Suprapubic skin (tissue), 4 donors: ENCODE results near the gene GAB4. TPM values are rescaled to one million over a fixed set of nuclear protein-coding genes. Genes with fewer than 3 reads are reported as not detected.
"Not testable (repeated sequence)": the region's sequence is repeated elsewhere in the genome, so short reads cannot be mapped to it uniquely, and the experiment has no call there.

ENCODE experiments used
- DNase-seq, 2 donors: peaks; one replicate each; pipeline ENCODE4 v3.0.0-alpha.2; 2019; ENCODE audit warnings: low spot score in 2 of 2
- H3K27ac ChIP-seq: fragments of 200-600 bp; sonication (generic); one replicate; pipeline ENCODE4 v1.5.1; 2019
- H3K27me3 ChIP-seq: fragments of 200-600 bp; sonication (generic); one replicate; pipeline ENCODE4 v1.5.1; 2019
- H3K36me3 ChIP-seq: fragments of 200-600 bp; sonication (generic); one replicate; pipeline ENCODE4 v1.5.1; 2019
- H3K4me1 ChIP-seq: fragments of 200-600 bp; sonication (generic); one replicate; pipeline ENCODE4 v1.5.1; 2019
- H3K4me3 ChIP-seq: fragments of 200-600 bp; sonication (generic); one replicate; pipeline ENCODE4 v1.5.1; 2019; ENCODE audit warnings: mild to moderate bottlenecking
- H3K9me3 ChIP-seq: fragments of 200-600 bp; sonication (generic); one replicate; pipeline ENCODE4 v1.5.1; 2019
- EP300 ChIP-seq: sonication (generic); formaldehyde crosslinking; IDR thresholded peaks from one replicate; pipeline ENCODE4 v1.6.1; 2017; ENCODE audit warnings: antibody characterized with exemption
- POLR2A ChIP-seq, 2 donors: fragments of 450-650 bp; IDR thresholded peaks; one replicate each; pipeline ENCODE4 v1.6.1; 2017; ENCODE audit warnings: antibody characterized with exemption in 2 of 2, mild to moderate bottlenecking in 2 of 2, moderate library complexity in 2 of 2
- POLR2AphosphoS5 ChIP-seq, 3 donors: sonication (generic); formaldehyde crosslinking; IDR thresholded peaks; one replicate each; pipeline ENCODE4 v1.6.1; 2017; ENCODE audit warnings: antibody characterized with exemption in 3 of 3
- WGBS: methylation state at CpG from one replicate; pipeline ENCODE4 v1.1.5; 2018; 5-methylcytosine and 5-hydroxymethylcytosine counted together
- total RNA-seq, 4 donors: library from RNA; depleted of rRNA; stranded (reverse); fragments of >200 nt; gene quantifications; one replicate each; pipeline ENCODE4 v1.1.0, GENCODE V29; 2016
- TF ChIP-seq, protein P1 (sequence below), 2 donors: fragments of 200-600 bp in 1 of 2; fragments of 450-650 bp in 1 of 2; sonication (generic) in 1 of 2; IDR thresholded peaks; one replicate each; pipeline ENCODE4 v1.5.1; 2016 to 2019; ENCODE audit warnings: antibody characterized with exemption in 2 of 2, mild to moderate bottlenecking in 1 of 2, moderate library complexity in 1 of 2

The GAB4 gene
- total RNA-seq, 4 donors from 2014 or later = 0.21 to 0.32 TPM; not detected in 2

DNA sequence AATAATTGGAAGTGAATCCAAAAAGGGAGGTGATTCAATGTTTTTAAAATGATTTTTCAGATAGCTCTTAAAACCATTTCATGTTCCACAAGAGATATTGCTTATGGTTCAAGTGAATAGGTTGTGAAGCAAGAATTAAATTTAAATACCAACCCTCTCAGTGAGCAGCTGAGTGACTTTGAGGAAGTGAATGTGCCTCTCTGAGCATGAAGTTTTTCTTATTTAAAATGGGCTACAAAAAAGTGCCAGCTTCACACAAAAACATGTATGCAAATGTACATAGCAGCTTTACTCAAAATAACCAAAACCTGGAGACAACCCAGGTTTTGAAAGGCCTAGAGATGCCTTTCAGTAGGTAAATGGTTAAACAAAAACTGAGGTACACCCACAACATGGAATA, 35.5 kb upstream of the GAB4 start:
- Histone ChIP-seq H3K27ac (no peak overlapping the region), H3K36me3 (peaks cover 2% of the 10 kb centered on the region), H3K4me1 (no peaks in the 10 kb centered on the region), H3K27me3 (no peaks in the 10 kb centered on the region), H3K9me3 (no peaks in the 10 kb centered on the region), H3K4me3 (no peak overlapping the region)
- DNase-seq = no peak
- TF ChIP-seq EP300 (no peak), POLR2A (IDR thresholded peaks at IDR 0.05) (no peak), POLR2AphosphoS5 (IDR thresholded peaks at IDR 0.05) (no peak)
- TF ChIP-seq, protein P1, sequence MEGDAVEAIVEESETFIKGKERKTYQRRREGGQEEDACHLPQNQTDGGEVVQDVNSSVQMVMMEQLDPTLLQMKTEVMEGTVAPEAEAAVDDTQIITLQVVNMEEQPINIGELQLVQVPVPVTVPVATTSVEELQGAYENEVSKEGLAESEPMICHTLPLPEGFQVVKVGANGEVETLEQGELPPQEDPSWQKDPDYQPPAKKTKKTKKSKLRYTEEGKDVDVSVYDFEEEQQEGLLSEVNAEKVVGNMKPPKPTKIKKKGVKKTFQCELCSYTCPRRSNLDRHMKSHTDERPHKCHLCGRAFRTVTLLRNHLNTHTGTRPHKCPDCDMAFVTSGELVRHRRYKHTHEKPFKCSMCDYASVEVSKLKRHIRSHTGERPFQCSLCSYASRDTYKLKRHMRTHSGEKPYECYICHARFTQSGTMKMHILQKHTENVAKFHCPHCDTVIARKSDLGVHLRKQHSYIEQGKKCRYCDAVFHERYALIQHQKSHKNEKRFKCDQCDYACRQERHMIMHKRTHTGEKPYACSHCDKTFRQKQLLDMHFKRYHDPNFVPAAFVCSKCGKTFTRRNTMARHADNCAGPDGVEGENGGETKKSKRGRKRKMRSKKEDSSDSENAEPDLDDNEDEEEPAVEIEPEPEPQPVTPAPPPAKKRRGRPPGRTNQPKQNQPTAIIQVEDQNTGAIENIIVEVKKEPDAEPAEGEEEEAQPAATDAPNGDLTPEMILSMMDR (IDR thresholded peaks at IDR 0.05) = no peak

DNA sequence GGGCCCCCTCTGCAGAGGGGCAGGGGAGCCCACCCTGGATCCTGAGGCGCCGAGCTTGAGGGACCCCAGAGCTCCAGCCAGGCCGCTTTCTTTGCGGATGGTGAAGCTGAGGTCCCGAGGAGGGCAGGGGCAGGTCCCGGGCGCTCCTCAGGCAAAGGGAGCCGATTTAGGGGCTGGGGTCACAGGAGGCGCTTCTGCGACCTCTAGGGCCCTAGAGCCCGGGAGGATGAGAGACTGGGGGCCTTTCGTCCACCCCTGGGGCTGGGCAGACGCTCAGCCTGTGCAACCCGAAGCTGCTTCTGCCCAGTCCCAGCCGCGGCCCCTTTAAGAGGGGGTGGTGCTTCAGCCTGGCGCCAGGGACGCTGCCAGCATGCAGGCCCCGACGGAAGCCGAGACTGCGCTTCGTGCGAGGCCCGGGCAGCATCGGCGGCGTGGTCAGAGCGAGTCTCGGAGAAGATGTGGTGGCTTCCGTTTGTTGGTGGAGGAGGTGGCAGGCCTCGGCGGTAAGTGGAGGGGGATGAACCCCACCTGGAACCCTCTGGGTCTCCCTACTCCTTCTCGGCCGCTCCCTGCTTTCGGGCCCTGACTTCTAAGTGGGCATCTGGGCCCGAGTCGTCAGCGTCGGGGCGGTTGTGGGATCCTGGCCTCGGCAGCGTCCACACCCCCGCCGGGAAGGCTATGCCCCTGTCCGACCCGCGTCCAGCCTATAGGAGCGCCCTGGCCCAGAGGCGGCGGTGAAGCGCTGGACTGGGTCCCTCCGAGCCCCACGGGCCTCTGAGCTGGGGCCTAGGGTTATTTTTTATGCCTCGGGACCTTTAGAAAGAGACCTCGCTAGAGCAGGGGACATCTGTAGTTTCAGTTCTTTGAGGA, 29.1 kb upstream of the GAB4 start:
- H3K36me3 ChIP-seq, H3K27me3 ChIP-seq, H3K9me3 ChIP-seq, DNase-seq: not testable (repeated sequence)
- H3K27ac ChIP-seq = peak overlapping the region; percentile 58
- 13% methylated on average over 6 of the region's 56 CpGs for WGBS
- peaks cover 11% of the 10 kb centered on the region for H3K4me1 ChIP-seq
- H3K4me3 ChIP-seq = peak overlapping the region; percentile 55

DNA sequence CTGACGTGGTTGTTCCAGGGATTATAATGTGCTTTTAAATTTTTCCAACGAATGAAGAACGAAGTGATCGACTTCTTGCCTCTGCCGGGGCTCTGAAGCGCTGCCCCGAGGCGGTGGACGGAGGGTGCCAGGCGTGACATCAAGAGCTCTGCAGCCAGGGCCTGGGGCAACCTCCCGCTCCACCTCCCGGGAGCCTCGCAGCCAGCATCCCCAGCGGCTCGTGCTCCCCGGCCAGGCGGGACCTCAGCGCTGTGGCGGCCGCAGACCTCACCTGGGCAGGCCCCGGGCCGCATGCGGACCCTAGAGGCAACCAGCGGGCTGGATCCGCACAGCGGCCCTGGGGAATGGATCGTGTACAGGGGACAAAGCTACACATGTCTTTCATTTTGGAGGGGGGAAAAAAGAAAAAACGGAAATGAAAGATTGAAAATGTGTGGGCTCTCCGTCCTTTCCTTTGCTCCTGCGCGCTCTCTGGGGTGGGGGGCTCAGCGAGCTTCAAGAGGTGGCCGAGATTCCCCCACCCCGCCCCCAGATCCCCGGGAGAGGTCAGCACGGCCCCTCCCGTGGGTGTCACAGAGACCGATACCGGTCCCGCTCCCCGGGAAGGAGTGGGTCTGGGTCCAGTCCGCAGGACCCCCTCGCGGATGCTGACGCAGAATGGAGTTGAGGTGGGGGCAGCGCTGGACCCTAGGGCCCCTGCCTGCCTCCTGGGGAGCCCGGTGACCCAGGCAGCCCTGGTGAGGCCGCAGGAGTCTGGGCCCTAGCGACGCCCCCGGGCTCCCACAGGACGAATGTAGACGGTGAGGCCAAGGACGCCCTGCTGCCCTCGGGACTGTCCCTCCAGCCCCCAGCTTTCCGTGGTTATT, 28.2 kb upstream of the GAB4 start:
- not testable (repeated sequence) for H3K27me3 ChIP-seq, DNase-seq, H3K36me3 ChIP-seq, H3K9me3 ChIP-seq
- H3K4me3 ChIP-seq = peak overlapping the region; percentile 55
- WGBS = 11% methylated on average over 33 of the region's 56 CpGs
- peaks cover 11% of the 10 kb centered on the region for H3K4me1 ChIP-seq
- H3K27ac ChIP-seq = peak overlapping the region; percentile 55

DNA sequence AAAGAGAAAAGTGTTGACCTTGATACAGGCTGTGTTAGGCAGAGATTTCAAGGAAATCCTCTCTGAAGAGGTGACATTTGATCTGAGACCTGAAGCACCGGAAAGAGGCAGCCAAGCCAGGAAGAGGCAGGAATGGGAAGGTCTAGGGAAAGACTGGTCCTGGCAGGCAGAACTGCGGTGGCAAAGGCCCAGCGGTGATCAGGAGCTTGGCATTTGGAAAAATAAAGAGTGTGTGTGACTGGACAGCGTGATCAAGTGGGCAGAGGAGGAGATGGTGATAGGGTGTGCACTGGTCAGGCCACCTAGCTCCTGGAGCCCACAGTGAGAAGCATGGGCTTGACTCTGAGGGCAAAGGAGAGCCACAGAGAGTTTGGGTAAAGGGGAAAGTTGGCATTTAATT, 27.2 kb upstream of the GAB4 start:
- Histone ChIP-seq H3K27me3 (no peaks in the 10 kb centered on the region), H3K4me1 (peaks cover 11% of the 10 kb centered on the region), H3K4me3 (no peak overlapping the region), H3K9me3 (no peaks in the 10 kb centered on the region), H3K36me3 (no peaks in the 10 kb centered on the region), H3K27ac (peak overlapping the region; percentile 55)
- no peak for DNase-seq
- 52% methylated on average over 4 of the region's 4 CpGs for WGBS
- TF ChIP-seq, protein P1 (IDR thresholded peaks at IDR 0.05) = no peak
- TF ChIP-seq POLR2A (IDR thresholded peaks at IDR 0.05) (no peak), POLR2AphosphoS5 (IDR thresholded peaks at IDR 0.05) (no peak), EP300 (no peak)

DNA sequence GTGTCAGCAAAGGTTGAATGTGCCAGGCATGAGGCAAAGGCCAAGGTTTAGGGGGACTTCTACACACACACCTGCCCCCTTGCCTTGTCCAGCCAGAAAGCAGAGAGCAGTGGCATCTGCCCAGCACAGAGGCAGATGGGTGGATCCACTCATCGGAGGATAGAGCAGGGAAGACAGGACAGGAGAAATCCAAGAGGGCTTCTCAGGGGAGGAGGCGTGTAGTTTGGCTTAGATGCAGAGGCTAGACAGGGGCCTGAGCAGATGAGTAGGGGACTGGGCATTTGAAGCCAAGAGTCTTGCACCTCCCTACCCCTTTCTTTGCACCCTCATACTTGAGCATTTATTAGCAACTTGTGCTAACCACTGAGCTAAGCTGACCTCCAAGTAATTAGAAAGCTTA, 26.5 kb upstream of the GAB4 start:
- 85% methylated on average over 2 of the region's 2 CpGs for WGBS
- H3K36me3 ChIP-seq, H3K27ac ChIP-seq, H3K9me3 ChIP-seq, DNase-seq, H3K27me3 ChIP-seq, H3K4me3 ChIP-seq: not testable (repeated sequence)
- H3K4me1 ChIP-seq = peaks cover 11% of the 10 kb centered on the region

DNA sequence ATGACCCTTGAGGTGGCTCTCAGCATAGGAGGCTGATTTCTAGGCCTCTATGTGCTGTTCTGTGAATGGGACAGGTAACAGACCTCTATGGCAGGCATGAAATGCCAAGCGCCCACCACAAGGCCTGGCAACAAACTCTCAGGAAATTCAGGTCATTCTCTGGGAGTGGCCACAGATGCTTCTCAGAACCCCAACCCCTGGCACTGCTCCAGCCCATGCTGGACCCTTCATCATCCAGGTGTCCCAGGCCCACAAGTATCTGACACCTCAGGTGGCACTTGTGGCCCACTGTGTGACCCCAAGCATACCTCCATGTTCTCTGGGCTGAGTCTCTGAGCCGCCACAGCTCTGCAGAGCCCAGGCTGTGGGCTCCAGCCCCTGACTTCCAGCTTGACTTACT, 24.3 kb upstream of the GAB4 start:
- DNase-seq, H3K9me3 ChIP-seq, H3K27me3 ChIP-seq, H3K27ac ChIP-seq, H3K36me3 ChIP-seq, H3K4me3 ChIP-seq: not testable (repeated sequence)
- no CpG with 5 or more reads among the region's 2 CpGs for WGBS
- peaks cover 11% of the 10 kb centered on the region for H3K4me1 ChIP-seq

DNA sequence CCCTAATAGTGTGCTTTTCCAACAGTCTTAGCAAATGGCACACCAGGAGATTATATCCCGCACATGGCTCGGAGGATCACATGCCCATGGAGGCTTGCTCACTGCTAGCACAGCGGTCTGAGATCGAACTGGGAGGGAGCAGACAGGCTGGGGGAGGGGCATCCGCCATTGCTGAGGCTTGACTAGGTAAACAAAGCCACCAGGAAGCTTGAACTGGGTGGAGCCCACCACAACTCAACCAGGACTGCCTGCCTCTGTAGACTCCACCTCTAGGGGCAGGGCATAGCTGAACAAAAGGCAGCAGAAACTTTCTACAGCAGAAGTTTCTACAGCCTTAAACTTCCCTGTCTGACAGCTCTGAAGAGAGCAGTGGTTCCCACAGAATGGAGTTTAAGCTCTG, 16.4 kb upstream of the GAB4 start:
- not testable (repeated sequence) for H3K4me3 ChIP-seq
- no CpG with 5 or more reads among the region's 5 CpGs for WGBS

DNA sequence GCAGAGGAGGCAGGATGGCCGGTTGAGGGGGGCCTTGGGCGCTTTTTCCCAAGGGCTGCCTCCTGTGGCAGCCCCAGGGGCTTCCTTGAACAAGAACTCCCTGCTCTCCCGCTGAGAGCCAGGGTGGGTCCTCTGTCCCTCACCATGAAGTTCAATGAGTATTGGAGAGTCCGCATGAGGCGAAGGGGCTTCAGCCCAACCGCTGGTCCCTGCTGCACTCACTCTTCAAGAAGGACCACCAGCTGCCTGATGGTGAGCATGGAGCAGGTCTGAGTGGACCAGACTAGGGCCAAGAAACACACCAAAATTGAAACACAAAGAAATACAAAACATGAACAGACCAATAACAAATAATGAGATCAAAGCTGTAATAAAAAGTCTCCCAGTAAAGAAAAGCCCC, 7.5 kb upstream of the GAB4 start:
- not testable (repeated sequence) for H3K27me3 ChIP-seq, H3K36me3 ChIP-seq, H3K27ac ChIP-seq, H3K9me3 ChIP-seq, DNase-seq, H3K4me1 ChIP-seq, H3K4me3 ChIP-seq
- WGBS = 70% methylated on average over 6 of the region's 6 CpGs

More for the DNA sequence above, 16.4 kb upstream of the GAB4 start:
- not testable (repeated sequence) for H3K27ac ChIP-seq, H3K36me3 ChIP-seq, H3K4me1 ChIP-seq, H3K27me3 ChIP-seq, DNase-seq, H3K9me3 ChIP-seq

DNA sequence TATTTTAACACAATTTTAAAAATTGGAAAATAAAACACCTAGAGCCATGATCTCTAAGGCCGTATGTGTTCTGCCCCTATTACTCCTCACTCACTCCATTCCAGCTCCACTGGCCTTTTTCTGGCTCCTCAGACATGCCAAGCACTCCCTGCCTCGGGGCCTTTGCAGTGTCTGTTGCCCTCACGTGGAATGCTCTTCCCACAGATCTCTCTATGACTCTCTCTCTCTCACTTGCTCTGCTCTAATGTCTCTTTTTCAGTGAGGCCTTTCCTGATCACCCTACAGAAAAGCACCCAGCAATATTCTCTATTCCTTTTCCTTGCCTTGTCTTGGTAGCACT, 6.0 kb upstream of the GAB4 start:
- not testable (repeated sequence) for DNase-seq, H3K4me1 ChIP-seq, H3K36me3 ChIP-seq, H3K27me3 ChIP-seq, H3K9me3 ChIP-seq, H3K27ac ChIP-seq, H3K4me3 ChIP-seq
- WGBS = 40% methylated on average over 3 of the region's 3 CpGs
